Aorta (tissue), 5 donors: ENCODE results near the gene ZNF148. TPM values are rescaled to one million over a fixed set of nuclear protein-coding genes. Genes with fewer than 3 reads are reported as not detected.

Experiments
- ATAC-seq: fragments of 200-7000 bp; cut with Tn5 transposase; one replicate; pipeline ENCODE4 v1.9.1; 2022; ENCODE audit warnings: moderate library complexity; ENCODE audit not compliant: low FRiP score
- DNase-seq, 2 donors: peaks; one replicate each; pipeline ENCODE4 v3.0.0-alpha.2; 2020
- H3K27ac ChIP-seq, 2 donors: one replicate each; pipeline ENCODE4 v1.5.1; 2013; ENCODE audit warnings: low read length in 2 of 2, mild to moderate bottlenecking in 2 of 2, moderate library complexity in 2 of 2, control low read depth in 1 of 2, inconsistent platforms in 1 of 2, low read depth in 1 of 2
- H3K27me3 ChIP-seq, 2 donors: one replicate each; pipeline ENCODE4 v1.6.1; 2013; ENCODE audit warnings: control low read depth in 1 of 2, low read length in 1 of 2, mild to moderate bottlenecking in 1 of 2, moderate library complexity in 1 of 2; ENCODE audit not compliant: insufficient read depth in 2 of 2, control insufficient read depth in 1 of 2
- H3K36me3 ChIP-seq, 2 donors: one replicate each; pipeline ENCODE4 v1.6.1; 2013; ENCODE audit warnings: control low read depth in 1 of 2, low read length in 1 of 2, mild to moderate bottlenecking in 1 of 2; ENCODE audit not compliant: insufficient read depth in 2 of 2, control insufficient read depth in 1 of 2
- H3K4me1 ChIP-seq, 2 donors: one replicate each; pipeline ENCODE4 v1.6.1; 2013; ENCODE audit warnings: low read length in 2 of 2, control low read depth in 1 of 2, mild to moderate bottlenecking in 1 of 2, moderate library complexity in 1 of 2; ENCODE audit not compliant: insufficient read depth in 2 of 2, control insufficient read depth in 1 of 2
- H3K4me3 ChIP-seq, 2 donors: one replicate each; pipeline ENCODE4 v1.5.1; 2013; ENCODE audit warnings: low read length in 2 of 2, control low read depth in 1 of 2, mild to moderate bottlenecking in 1 of 2
- H3K9me3 ChIP-seq: one replicate; pipeline ENCODE4 v1.6.1; 2013; ENCODE audit warnings: mild to moderate bottlenecking, low read length; ENCODE audit not compliant: control insufficient read depth
- WGBS, 2 donors: extraction: QIAGEN DNeasy Blood & Tissue Kit; methylation state at CpG; one replicate each; pipeline ENCODE4 v1.1.7; 2013; 5-methylcytosine and 5-hydroxymethylcytosine counted together
- intact Hi-C, 2 donors: fragments of 100-400 bp; cut with DNase I; formaldehyde crosslinking; loops; one replicate each; pipeline versions ENCODE4 v1.14.2 to v1.15.0; 2022
- polyA plus RNA-seq, 2 donors: library from polyadenylated mRNA; stranded (reverse); fragments of 200-250 nt; gene quantifications; one replicate each; pipeline ENCODE4 v1.2.3, GENCODE V29; 2013
- total RNA-seq, 2 donors: library from RNA; stranded (reverse); fragmentation: NEBNext Ultra II Directional; extraction: Animal tissue kit (Norgen Biotek cat#: 25700); gene quantifications; one replicate each; pipeline ENCODE4 v1.2.1, GENCODE V29; 2021
- donor health status: healthy with polysubstance abuse.
- donor health status: Bipolar disorder and iron deficiency.
- donor health status: DM: no; HTN: no; CAD: no.
- donor health status: DM: no; HTN: no; CAD: no.
- donor health status: DM: yes; HTN: yes; CAD: no.

Gene ZNF148
- total and polyA plus RNA-seq, 4 donors: 5.3 to 63.8 (median 29.6) TPM

GRCh38 chr3:125366132-125366531 lies 9.0 kb downstream of the ZNF148 start:
- Histone ChIP-seq H3K36me3 (no peaks in the 10 kb centered on the region), H3K9me3 (no peaks in the 10 kb centered on the region), H3K27ac (no peak overlapping the region), H3K4me1 (peaks cover 0 to 3% of the 10 kb centered on the region in 2 donors), H3K4me3 (no peak overlapping the region), H3K27me3 (no peaks in the 10 kb centered on the region)
- WGBS, 2 donors: 89 to 92% methylated on average over 2 of the region's 2 CpGs
- ATAC-seq: no peak
- DNase-seq: no peak
- intact Hi-C loops: loop anchor here in 1 of 2 donors (10.0 kb wide), 1 partner anchor 61 kb away; no protein-coding TSS in a partner anchor

- no peak overlapping the region for H3K27ac ChIP-seq
- DNase-seq: no peak
- WGBS, 2 donors: 95% methylated on average over 9 of the region's 9 CpGs
- intact Hi-C loops: loop anchor here in 1 of 2 donors (10.0 kb wide), 1 partner anchor 55 kb away; no protein-coding TSS in a partner anchor
- no peak overlapping the region for H3K4me3 ChIP-seq
- H3K4me1 ChIP-seq: peaks cover 0 to 1% of the 10 kb centered on the region in 2 donors
- H3K36me3 ChIP-seq: no peaks in the 10 kb centered on the region
- no peaks in the 10 kb centered on the region for H3K9me3 ChIP-seq
- no peak for ATAC-seq
- H3K27me3 ChIP-seq: no peaks in the 10 kb centered on the region
These were observed 15.4 kb downstream of the ZNF148 start for GRCh38 chr3:125359700-125360099.

- Histone ChIP-seq H3K36me3 (no peaks in the 10 kb centered on the region), H3K9me3 (no peaks in the 10 kb centered on the region), H3K4me1 (no peaks in the 10 kb centered on the region), H3K27me3 (no peaks in the 10 kb centered on the region), H3K4me3 (no peak overlapping the region), H3K27ac (no peak overlapping the region)
- DNase-seq (no peak), ATAC-seq (no peak)
- intact Hi-C loops: no loop called here
These were observed 16.2 kb downstream of the ZNF148 start for GRCh38 chr3:125358923-125359322.

- ATAC-seq: no peak
- H3K9me3 ChIP-seq: no peaks in the 10 kb centered on the region
- H3K4me3 ChIP-seq: peak overlapping the region; percentile 73 to 88
- WGBS, 2 donors: 90 to 91% methylated on average over 11 of the region's 11 CpGs
- H3K27me3 ChIP-seq: no peaks in the 10 kb centered on the region
- intact Hi-C loops: no loop called here
- H3K36me3 ChIP-seq: no peaks in the 10 kb centered on the region
- H3K27ac ChIP-seq: no peak overlapping the region
- no peak for DNase-seq
- peaks cover 0 to 2% of the 10 kb centered on the region in 2 donors for H3K4me1 ChIP-seq
These were observed 17.3 kb downstream of the ZNF148 start for GRCh38 chr3:125357837-125358236.

GRCh38 chr3:125357032-125357658 lies 18.0 kb downstream of the ZNF148 start:
- Histone ChIP-seq H3K4me1 (peaks cover 0 to 2% of the 10 kb centered on the region in 2 donors), H3K27ac (peak overlapping the region; percentile 52 to 73), H3K4me3 (peak overlapping the region; percentile 73 to 88), H3K36me3 (no peaks in the 10 kb centered on the region), H3K9me3 (no peaks in the 10 kb centered on the region), H3K27me3 (no peaks in the 10 kb centered on the region)
- ATAC-seq (peak; percentile 91), DNase-seq (peak; percentile 72 to 86)
- WGBS, 2 donors: 1 to 4% methylated on average over 45 to 52 of the region's 52 CpGs
- intact Hi-C loops: no loop called here

- DNase-seq (no peak), ATAC-seq (no peak)
- Histone ChIP-seq H3K4me1 (peaks cover 0 to 3% of the 10 kb centered on the region in 2 donors), H3K9me3 (no peaks in the 10 kb centered on the region), H3K4me3 (peak overlapping the region; percentile 73 to 88), H3K36me3 (no peaks in the 10 kb centered on the region), H3K27ac (peak overlapping the region; percentile 52 to 73), H3K27me3 (no peaks in the 10 kb centered on the region)
- whole genome bisulfite sequencing, 2 donors: 3 to 4% methylated on average over 5 of the region's 5 CpGs
- intact Hi-C loops: no loop called here
These were observed 18.7 kb downstream of the ZNF148 start for GRCh38 chr3:125356140-125357026.

- WGBS, 2 donors: 95 to 97% methylated on average over 3 of the region's 3 CpGs
- DNase-seq (no peak), ATAC-seq (no peak)
- H3K9me3 ChIP-seq: no peaks in the 10 kb centered on the region
- H3K36me3 ChIP-seq: no peaks in the 10 kb centered on the region
- no peak overlapping the region for H3K4me3 ChIP-seq
- H3K4me1 ChIP-seq: peaks cover 0 to 3% of the 10 kb centered on the region in 2 donors
- H3K27me3 ChIP-seq: no peaks in the 10 kb centered on the region
- no peak overlapping the region for H3K27ac ChIP-seq
- intact Hi-C loops: no loop called here
These were observed 21.5 kb downstream of the ZNF148 start for GRCh38 chr3:125353659-125354058.

- Histone ChIP-seq H3K9me3 (no peaks in the 10 kb centered on the region), H3K4me1 (peaks cover 0 to 3% of the 10 kb centered on the region in 2 donors), H3K27ac (no peak overlapping the region), H3K36me3 (no peaks in the 10 kb centered on the region), H3K27me3 (no peaks in the 10 kb centered on the region), H3K4me3 (no peak overlapping the region)
- intact Hi-C loops: no loop called here
- DNase-seq: no peak
- no peak for ATAC-seq
These were observed 22.0 kb downstream of the ZNF148 start for GRCh38 chr3:125353128-125353527.
